H54 (cell line): Measurements from ENCODE around the gene LY6G6D.
"Not testable (repeated sequence)": the region's sequence is repeated elsewhere in the genome, so short reads cannot be mapped to it uniquely, and the experiment has no call there.

ENCODE experiments used
- DNase-seq: peaks from one replicate; pipeline ENCODE4 v3.0.0; 2011; ENCODE audit warnings: low spot score, mixed read lengths; ENCODE audit not compliant: insufficient read length
- FAIRE-seq: peaks from 3 replicates; lab custom pipeline; 2011; peaks lifted over from hg19 to GRCh38; lab: Jason Lieb, UNC
- POLR2A ChIP-seq: IDR thresholded peaks from 2 replicates; pipeline ENCODE4 v1.6.1; 2011; ENCODE audit warnings: low read depth, mild to moderate bottlenecking, low read length

LY6G6D gene

GRCh38 chr6:31702819-31703716 lies 12.1 kb upstream of the LY6G6D start, which contains the start of gene ABHD16A:
TSS of gene ABHD16A (minus strand) at chr6:31703324. CDS start at chr6:31703281, 43 bp downstream.
- FAIRE-seq (peak; percentile 11), DNase-seq (peak; percentile 96)
- peak; percentile 83 for TF ChIP-seq POLR2A

GRCh38 chr6:31705931-31706330 lies 9.2 kb upstream of the LY6G6D start:
- no peak for TF ChIP-seq POLR2A
- FAIRE-seq (no peak), DNase-seq (no peak)

GRCh38 chr6:31706599-31706998 lies 8.5 kb upstream of the LY6G6D start, which contains the start of gene LY6G6F:
TSS of gene LY6G6F (plus strand) at chr6:31706866. CDS start at chr6:31706907, 41 bp downstream.
- DNase-seq (no peak), FAIRE-seq (no peak)
- no peak for TF ChIP-seq POLR2A

- no peak for FAIRE-seq
- no peak for DNase-seq
- TF ChIP-seq POLR2A, result no peak
Observed at GRCh38 chr6:31707701-31708100, 7.4 kb upstream of the LY6G6D start.

- no peak for FAIRE-seq
- TF ChIP-seq POLR2A, result no peak
- DNase-seq, result no peak
Observed at GRCh38 chr6:31708224-31708623, 6.9 kb upstream of the LY6G6D start.

GRCh38 chr6:31709157-31709556 lies 6.0 kb upstream of the LY6G6D start:
- not testable (repeated sequence) for DNase-seq, FAIRE-seq

GRCh38 chr6:31710523-31711219 lies 4.5 kb upstream of the LY6G6D start:
- FAIRE-seq, result no peak
- no peak for DNase-seq
- no peak for TF ChIP-seq POLR2A

- no peak for TF ChIP-seq POLR2A
- no peak for FAIRE-seq
- DNase-seq, result no peak
Observed at GRCh38 chr6:31711233-31711632, 3.9 kb upstream of the LY6G6D start.

GRCh38 chr6:31712296-31712695 lies 2.9 kb upstream of the LY6G6D start:
- FAIRE-seq (no peak), DNase-seq (no peak)
- TF ChIP-seq POLR2A, result no peak

GRCh38 chr6:31713465-31713864 lies 1.7 kb upstream of the LY6G6D start:
- FAIRE-seq (no peak), DNase-seq (no peak)
- no peak for TF ChIP-seq POLR2A

- DNase-seq (no peak), FAIRE-seq (no peak)
- no peak for TF ChIP-seq POLR2A
Observed at GRCh38 chr6:31713991-31714684, 1.0 kb upstream of the LY6G6D start.

- TF ChIP-seq POLR2A, result no peak
- FAIRE-seq (no peak), DNase-seq (no peak)
Observed at GRCh38 chr6:31717499-31718222, 2.5 kb downstream of the LY6G6D start.

GRCh38 chr6:31718265-31718664 lies 3.1 kb downstream of the LY6G6D start:
- DNase-seq (no peak), FAIRE-seq (no peak)
- TF ChIP-seq POLR2A, result no peak

GRCh38 chr6:31719001-31719400 lies 3.9 kb downstream of the LY6G6D start:
- no peak for FAIRE-seq
- no peak for TF ChIP-seq POLR2A
- no peak for DNase-seq
